Cardiac fibroblast (primary cell): ENCODE results near the gene PMS2.

Source experiments
- DNase-seq, 2 donors: peaks; one replicate each; pipeline versions ENCODE4 v3.0.0 to v3.0.0-alpha.2; 2010; ENCODE audit warnings: low read depth in 2 of 2
- H3K4me3 ChIP-seq, 2 donors: replicated peaks in 1 of 2; 1 replicate in 1 of 2; 2 replicates in 1 of 2; pipeline ENCODE4 v1.5.1; 2011; ENCODE audit warnings: low read depth in 2 of 2, low read length in 2 of 2, mild to moderate bottlenecking in 2 of 2, moderate library complexity in 1 of 2
- CTCF ChIP-seq: IDR thresholded peaks from one replicate; pipeline ENCODE4 v1.5.1; 2011; ENCODE audit warnings: low read depth, mild to moderate bottlenecking, low read length, inconsistent platforms

The PMS2 gene

GRCh38 chr7:6032641-6033040 is 23.8 kb upstream of the PMS2 start:
- no peak for TF ChIP-seq CTCF
- DNase-seq: no peak
- no peak overlapping the region for H3K4me3 ChIP-seq

DNA sequence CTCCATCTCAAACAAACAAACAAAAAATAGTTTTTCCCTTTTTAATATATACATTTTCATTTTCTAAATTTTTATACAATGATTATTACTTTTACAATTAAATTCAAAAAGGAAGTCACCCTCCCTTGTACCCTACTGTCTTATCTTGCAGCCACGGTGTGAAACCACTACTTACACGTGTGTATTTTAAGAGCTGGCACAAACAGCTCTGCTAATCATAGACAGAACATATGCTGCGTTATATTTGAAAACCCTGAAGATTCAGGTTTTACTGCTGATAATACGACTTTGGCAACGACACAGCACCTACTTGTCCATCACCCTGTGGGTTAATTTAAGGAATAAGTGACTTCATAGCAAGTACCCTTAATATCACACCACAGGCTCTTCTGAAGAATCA is 23.3 kb upstream of the PMS2 start:
- no peak for DNase-seq
- H3K4me3 ChIP-seq: no peak overlapping the region
- no peak for TF ChIP-seq CTCF

DNA sequence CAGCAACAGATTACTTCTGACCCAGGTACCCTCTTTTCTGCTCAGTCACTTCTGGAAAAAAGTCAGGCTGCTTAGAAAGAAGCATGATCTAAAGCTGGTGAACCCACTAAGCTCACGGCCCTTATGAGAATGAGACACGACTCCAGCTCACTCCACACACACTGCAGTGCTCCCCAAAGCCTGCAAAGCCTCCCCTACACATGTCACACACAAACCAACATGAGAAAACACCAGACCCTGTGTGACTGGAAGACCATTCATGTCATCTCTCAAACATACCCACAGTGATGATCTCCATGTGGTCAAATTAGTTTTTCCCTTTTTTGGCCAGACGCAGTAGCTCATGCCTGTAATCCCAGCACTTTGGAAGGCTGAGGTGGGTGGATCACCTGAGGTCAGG is 22.7 kb upstream of the PMS2 start:
- H3K4me3 ChIP-seq: no peak overlapping the region

DNA sequence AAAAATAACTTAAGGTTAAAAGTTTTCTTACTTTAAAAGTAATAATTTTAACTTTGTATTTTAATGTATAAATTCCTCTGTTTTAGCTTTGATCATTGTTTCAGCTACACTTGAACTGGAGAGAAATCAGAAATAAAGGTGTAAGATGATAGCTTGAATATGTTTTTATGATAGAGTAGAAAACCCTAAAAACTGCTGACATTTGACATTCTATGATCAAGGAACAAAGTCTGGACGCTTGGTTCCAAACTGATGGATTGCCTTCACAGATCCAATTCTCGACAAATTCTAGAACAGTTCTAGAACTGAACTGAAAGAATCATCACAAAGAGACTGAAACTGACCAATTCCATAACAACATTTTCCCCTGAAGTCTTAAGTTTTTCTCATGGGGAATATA is 22.1 kb upstream of the PMS2 start, which contains the start of gene ANKRD61:
Gene ANKRD61 (plus strand): TSS at position 389 of the 400 bp plus-strand sequence. CDS start 0 bp downstream, at position 389.
- no peak for TF ChIP-seq CTCF
- no peak for DNase-seq
- H3K4me3 ChIP-seq: no peak within 1 kb of the TSS

More for the DNA sequence above, 22.7 kb upstream of the PMS2 start:
- no peak for DNase-seq
- TF ChIP-seq CTCF: no peak

DNA sequence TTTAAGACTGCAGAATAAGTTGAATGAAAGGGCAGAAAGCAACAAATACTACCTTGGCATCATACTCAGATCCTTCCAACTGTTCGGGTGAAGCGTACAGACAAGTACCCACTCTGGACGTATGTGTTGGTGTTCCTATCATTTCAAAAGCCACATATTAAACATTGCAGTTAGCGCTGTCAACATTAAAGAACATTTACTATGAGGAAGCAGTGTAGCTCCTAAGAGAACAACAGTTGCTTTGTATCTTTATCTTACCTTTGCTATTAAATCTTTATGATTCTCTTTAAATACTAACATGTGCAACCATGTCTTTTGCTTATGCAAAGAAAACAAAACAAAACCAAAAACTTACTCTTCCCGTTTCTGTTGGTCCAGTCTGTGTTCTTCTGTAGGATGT is 19.7 kb upstream of the PMS2 start:
- no peak for TF ChIP-seq CTCF
- no peak overlapping the region for H3K4me3 ChIP-seq
- DNase-seq: no peak

GRCh38 chr7:6027806-6028365 is 19.0 kb upstream of the PMS2 start:
- TF ChIP-seq CTCF: no peak
- DNase-seq: no peak
- no peak overlapping the region for H3K4me3 ChIP-seq

DNA sequence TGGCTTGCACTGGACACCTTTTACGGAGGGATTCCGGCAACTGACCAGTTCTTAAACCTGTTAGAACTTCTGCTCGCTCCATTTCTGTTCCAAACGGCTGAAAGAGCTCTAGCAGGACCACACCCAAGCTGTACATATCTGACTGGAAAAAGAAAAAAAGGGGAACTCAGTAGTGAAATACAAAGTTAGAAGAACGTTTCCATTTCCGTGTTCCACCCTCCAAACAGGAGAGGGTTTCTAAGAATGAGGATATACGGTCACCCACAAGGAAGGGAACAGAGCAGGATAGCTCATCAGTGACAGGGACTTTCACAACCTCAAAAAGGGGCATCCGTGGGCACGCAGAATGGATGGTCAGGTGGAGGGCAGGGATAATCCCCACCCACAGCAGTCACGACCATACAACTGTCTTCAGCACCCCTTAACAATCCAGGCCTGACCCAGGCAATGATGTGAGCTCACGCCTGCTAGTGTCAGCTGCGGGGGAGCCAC is 18.0 kb upstream of the PMS2 start:
- no peak overlapping the region for H3K4me3 ChIP-seq
- DNase-seq: no peak
- TF ChIP-seq CTCF: no peak
